H1 (cell line): ENCODE measurements around the gene MTAP. TPM values are rescaled to one million over a fixed set of nuclear protein-coding genes. Genes with fewer than 3 reads are reported as not detected.

Source experiments
- CHD7 ChIP-seq: fragments of 300-600 bp; sonication (generic); IDR thresholded peaks from 2 replicates; pipeline ENCODE4 v1.7.1; 2012; ENCODE audit warnings: low read length, moderate library complexity, mild to moderate bottlenecking, inconsistent platforms; ENCODE audit not compliant: insufficient replicate concordance
- CTCF ChIP-seq, 3 experiments: IDR thresholded peaks; 1 replicate in 2 of 3; 2 replicates in 1 of 3; pipeline versions ENCODE4 v1.5.1 to v1.6.1; 2011; ENCODE audit warnings: low read length in 3 of 3, mild to moderate bottlenecking in 3 of 3, inconsistent platforms in 2 of 3, low read depth in 1 of 3, moderate library complexity in 1 of 3; ENCODE audit not compliant: insufficient read depth in 1 of 3; ENCODE audit errors: control extremely low read depth in 1 of 3
- EZH2 ChIP-seq: fragments of 200-600 bp; sonication (generic); IDR thresholded peaks from 2 replicates; pipeline ENCODE4 v1.7.1; 2012; ENCODE audit warnings: low read depth, mild to moderate bottlenecking, moderate library complexity, low read length, inconsistent platforms; ENCODE audit not compliant: severe bottlenecking
- GTF2F1 ChIP-seq: IDR thresholded peaks from 2 replicates; pipeline ENCODE4 v1.6.1; 2012; ENCODE audit warnings: low read depth, low read length, improper control_type of control experiment, borderline replicate concordance
- POLR2A ChIP-seq, 2 experiments: IDR thresholded peaks; 1 replicate in 1 of 2; 2 replicates in 1 of 2; pipeline ENCODE4 v1.6.1; 2011; ENCODE audit warnings: low read depth in 2 of 2, low read length in 2 of 2, mild to moderate bottlenecking in 2 of 2; ENCODE audit errors: control extremely low read depth in 1 of 2
- SRF ChIP-seq: IDR thresholded peaks from 2 replicates; pipeline ENCODE4 v1.6.1; 2011; ENCODE audit warnings: mild to moderate bottlenecking, low read depth, low read length, moderate library complexity
- TEAD4 ChIP-seq: IDR thresholded peaks from 2 replicates; pipeline ENCODE4 v1.6.1; 2012; ENCODE audit warnings: low read depth, low read length, inconsistent platforms, mixed read lengths
- YY1 ChIP-seq: IDR thresholded peaks from 2 replicates; pipeline ENCODE4 v1.6.1; 2011; ENCODE audit warnings: low read depth, mild to moderate bottlenecking, low read length
- polyA plus RNA-seq, 7 experiments: library from polyadenylated mRNA; depleted of rRNA in 3 of 7; stranded (reverse) in 5 of 7; unstranded in 2 of 7; fragments of >200 nt in 5 of 7; fragments of 200-250 nt in 2 of 7; gene quantifications; 1 replicate in 5 of 7; 2 replicates in 1 of 7; 4 replicates in 1 of 7; pipeline versions ENCODE4 v1.2.1 to v1.2.3, GENCODE V29; 2011 to 2013; ENCODE audit warnings: missing spikeins in 2 of 7, mixed read lengths in 2 of 7
- total RNA-seq: library from RNA; stranded (reverse); fragmentation: NEBNext Ultra II Directional; extraction: Animal tissue kit (Norgen Biotek cat#: 25700); gene quantifications from 2 replicates; pipeline ENCODE4 v1.2.1, GENCODE V29; 2021

The MTAP gene
- total and polyA plus RNA-seq, 2 of the 8 experiments (the other 6 are each of a cell fraction or from before 2014, with no cell fraction given), result 16.4 to 100 TPM

- TF ChIP-seq CHD7, result no peak
- TF ChIP-seq GTF2F1, result no peak
- no peak for TF ChIP-seq EZH2
- TF ChIP-seq CTCF (IDR thresholded peaks at IDR 0.05; ENCODE audit: control extremely low read depth in 1 of 3, insufficient read depth in 1 of 3, low read depth in 1 of 3, low read length in 3 of 3), result no peak
- TF ChIP-seq YY1, result no peak
- no peak for TF ChIP-seq SRF
- TF ChIP-seq TEAD4, result no peak
- TF ChIP-seq POLR2A (IDR thresholded peaks at IDR 0.05; ENCODE audit: control extremely low read depth in 1 of 2, low read depth in 2 of 2, low read length in 2 of 2), result no peak
Observed at GRCh38 chr9:21871256-21871975, 69.0 kb downstream of the MTAP start (continued).
